Esophagus muscularis mucosa (tissue), 4 donors: ENCODE data around the gene TENM3.

Source experiments
- EP300 ChIP-seq: sonication (generic); formaldehyde crosslinking; IDR thresholded peaks from one replicate; pipeline ENCODE4 v1.6.1; 2017; ENCODE audit warnings: antibody characterized with exemption
- POLR2A ChIP-seq: fragments of 450-650 bp; IDR thresholded peaks from one replicate; pipeline ENCODE4 v1.6.1; 2017; ENCODE audit warnings: antibody characterized with exemption, moderate library complexity, mild to moderate bottlenecking, low read depth
- POLR2AphosphoS5 ChIP-seq, 2 donors: sonication (generic); formaldehyde crosslinking; IDR thresholded peaks; one replicate each; pipeline ENCODE4 v1.6.1; 2017; ENCODE audit warnings: antibody characterized with exemption in 2 of 2
- TF ChIP-seq, protein P1 (sequence below), 3 experiments: fragments of 200-600 bp in 2 of 3; fragments of 450-650 bp in 1 of 3; sonication (generic) in 2 of 3; IDR thresholded peaks; one replicate each; pipeline ENCODE4 v1.5.1; 2017 to 2019; ENCODE audit warnings: antibody characterized with exemption in 3 of 3, mild to moderate bottlenecking in 2 of 3, moderate library complexity in 1 of 3

DNA sequence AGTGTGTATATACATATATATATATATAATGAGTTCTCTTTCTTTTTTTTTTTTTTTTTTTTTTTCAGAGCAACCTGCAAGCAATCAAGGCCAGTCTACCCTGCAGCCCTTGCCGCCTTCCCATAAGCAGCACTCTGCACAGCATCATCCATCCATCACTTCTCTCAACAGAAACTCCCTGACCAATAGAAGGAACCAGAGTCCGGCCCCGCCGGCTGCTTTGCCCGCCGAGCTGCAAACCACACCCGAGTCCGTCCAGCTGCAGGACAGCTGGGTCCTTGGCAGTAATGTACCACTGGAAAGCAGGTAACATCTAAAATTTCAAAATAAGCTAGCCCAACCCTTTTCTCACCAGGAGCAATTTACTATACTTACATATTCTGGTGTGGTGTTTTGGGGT, 357.7 kb downstream of the TENM3 start:
- TF ChIP-seq, protein P1, sequence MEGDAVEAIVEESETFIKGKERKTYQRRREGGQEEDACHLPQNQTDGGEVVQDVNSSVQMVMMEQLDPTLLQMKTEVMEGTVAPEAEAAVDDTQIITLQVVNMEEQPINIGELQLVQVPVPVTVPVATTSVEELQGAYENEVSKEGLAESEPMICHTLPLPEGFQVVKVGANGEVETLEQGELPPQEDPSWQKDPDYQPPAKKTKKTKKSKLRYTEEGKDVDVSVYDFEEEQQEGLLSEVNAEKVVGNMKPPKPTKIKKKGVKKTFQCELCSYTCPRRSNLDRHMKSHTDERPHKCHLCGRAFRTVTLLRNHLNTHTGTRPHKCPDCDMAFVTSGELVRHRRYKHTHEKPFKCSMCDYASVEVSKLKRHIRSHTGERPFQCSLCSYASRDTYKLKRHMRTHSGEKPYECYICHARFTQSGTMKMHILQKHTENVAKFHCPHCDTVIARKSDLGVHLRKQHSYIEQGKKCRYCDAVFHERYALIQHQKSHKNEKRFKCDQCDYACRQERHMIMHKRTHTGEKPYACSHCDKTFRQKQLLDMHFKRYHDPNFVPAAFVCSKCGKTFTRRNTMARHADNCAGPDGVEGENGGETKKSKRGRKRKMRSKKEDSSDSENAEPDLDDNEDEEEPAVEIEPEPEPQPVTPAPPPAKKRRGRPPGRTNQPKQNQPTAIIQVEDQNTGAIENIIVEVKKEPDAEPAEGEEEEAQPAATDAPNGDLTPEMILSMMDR (IDR thresholded peaks at IDR 0.05) = no peak
- TF ChIP-seq POLR2A = no peak
- TF ChIP-seq EP300 = no peak
- TF ChIP-seq POLR2AphosphoS5 (IDR thresholded peaks at IDR 0.05) = no peak
